ENCODE data around the gene AMIGO2. TPM values are rescaled to one million over a fixed set of nuclear protein-coding genes. Genes with fewer than 3 reads are reported as not detected.
A peak's percentile ranks its signal among the peaks of the same experiment; 100 is the strongest.

Gene AMIGO2
- total and polyA plus RNA-seq, 2 donors = 2.0 to 19.7 TPM

DNA sequence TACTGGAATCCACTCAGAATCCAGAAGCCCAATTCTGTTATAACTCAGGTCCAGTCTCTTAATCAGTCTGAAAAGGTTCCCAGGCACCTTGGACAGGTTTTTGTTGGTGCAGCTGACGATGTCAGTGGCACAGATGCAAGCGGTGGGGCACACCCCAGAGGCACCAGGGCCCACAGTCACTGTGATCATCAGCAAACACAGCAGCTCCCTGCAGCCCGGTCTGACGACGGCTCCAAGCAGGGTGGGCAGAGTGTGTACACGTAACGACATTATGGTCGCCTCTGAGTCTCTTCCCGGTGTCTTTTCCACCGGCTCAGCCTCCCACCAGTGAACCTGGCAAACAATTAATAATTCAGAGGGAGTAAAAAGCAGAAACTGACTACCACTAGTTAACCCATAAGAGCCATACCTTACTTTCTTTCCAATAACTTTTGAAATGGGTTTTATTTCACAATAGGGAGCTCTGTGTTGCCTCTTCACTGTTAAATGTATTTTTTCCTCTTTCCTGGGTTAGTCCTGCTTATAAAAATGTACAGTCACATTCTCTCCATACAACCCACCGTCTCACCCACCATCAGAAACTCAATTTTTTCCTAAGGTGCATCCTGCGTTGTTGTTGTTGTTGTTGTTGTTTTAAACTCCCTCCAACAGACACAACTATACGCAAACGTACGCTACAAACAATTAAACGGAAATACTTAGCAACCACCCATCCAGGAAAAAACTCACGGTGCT, 859 bp downstream of the AMIGO2 start:
- peak overlapping the region in 1 of 2 donors; percentile 66 for H3K27ac ChIP-seq (ENCODE audit: low read depth in 1 of 2, low read length in 1 of 2)
- H3K4me3 ChIP-seq (ENCODE audit: low read length in 2 of 2) = peak overlapping the region; percentile 45 to 60
- peaks cover 4 to 34% of the 10 kb centered on the region in 2 donors for H3K27me3 ChIP-seq (ENCODE audit: control insufficient read depth in 2 of 2, insufficient read depth in 1 of 2, low read length in 1 of 2)
- H3K4me1 ChIP-seq (ENCODE audit: control insufficient read depth in 2 of 2, insufficient read depth in 2 of 2, low read length in 2 of 2) = peaks cover 2 to 17% of the 10 kb centered on the region in 2 donors
- peak in 2 of 9 donors; percentile 9 to 25 for DNase-seq (ENCODE audit: low read depth in 6 of 9, low spot score in 9 of 9)
- no peaks in the 10 kb centered on the region for H3K36me3 ChIP-seq (ENCODE audit: control insufficient read depth in 2 of 2, insufficient read depth in 2 of 2, low read length in 1 of 2)
- H3K9me3 ChIP-seq (ENCODE audit: control insufficient read depth in 2 of 2, insufficient read depth in 1 of 2, low read length in 1 of 2) = no peaks in the 10 kb centered on the region
- 6% methylated on average over 17 of the region's 17 CpGs for WGBS

DNA sequence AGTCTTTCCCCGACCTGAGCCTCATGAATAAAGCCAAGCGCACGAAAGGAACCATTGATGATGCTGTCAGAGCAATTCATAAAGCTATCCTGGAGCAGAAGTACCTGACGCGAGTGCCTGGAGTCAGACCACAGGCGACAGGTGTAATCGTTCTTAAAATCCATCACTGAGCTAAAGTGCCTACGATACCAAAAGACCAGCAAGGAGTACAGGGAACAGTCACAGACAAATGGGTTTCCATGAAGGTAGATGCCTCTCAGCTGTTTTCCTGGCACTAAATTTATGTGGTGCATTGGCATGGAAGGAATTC, 1.7 kb downstream of the AMIGO2 start:
- H3K27me3 ChIP-seq (ENCODE audit: control insufficient read depth in 2 of 2, insufficient read depth in 1 of 2, low read length in 1 of 2) = peaks cover 4 to 34% of the 10 kb centered on the region in 2 donors
- no peak overlapping the region for H3K4me3 ChIP-seq (ENCODE audit: low read length in 2 of 2)
- H3K9me3 ChIP-seq (ENCODE audit: control insufficient read depth in 2 of 2, insufficient read depth in 1 of 2, low read length in 1 of 2) = no peaks in the 10 kb centered on the region
- H3K27ac ChIP-seq (ENCODE audit: low read depth in 1 of 2, low read length in 1 of 2) = no peak overlapping the region
- H3K4me1 ChIP-seq (ENCODE audit: control insufficient read depth in 2 of 2, insufficient read depth in 2 of 2, low read length in 2 of 2) = peaks cover 2 to 17% of the 10 kb centered on the region in 2 donors
- DNase-seq (ENCODE audit: low read depth in 6 of 9, low spot score in 9 of 9) = no peak
- no peaks in the 10 kb centered on the region for H3K36me3 ChIP-seq (ENCODE audit: control insufficient read depth in 2 of 2, insufficient read depth in 2 of 2, low read length in 1 of 2)
- 97% methylated on average over 8 of the region's 8 CpGs for WGBS

DNA sequence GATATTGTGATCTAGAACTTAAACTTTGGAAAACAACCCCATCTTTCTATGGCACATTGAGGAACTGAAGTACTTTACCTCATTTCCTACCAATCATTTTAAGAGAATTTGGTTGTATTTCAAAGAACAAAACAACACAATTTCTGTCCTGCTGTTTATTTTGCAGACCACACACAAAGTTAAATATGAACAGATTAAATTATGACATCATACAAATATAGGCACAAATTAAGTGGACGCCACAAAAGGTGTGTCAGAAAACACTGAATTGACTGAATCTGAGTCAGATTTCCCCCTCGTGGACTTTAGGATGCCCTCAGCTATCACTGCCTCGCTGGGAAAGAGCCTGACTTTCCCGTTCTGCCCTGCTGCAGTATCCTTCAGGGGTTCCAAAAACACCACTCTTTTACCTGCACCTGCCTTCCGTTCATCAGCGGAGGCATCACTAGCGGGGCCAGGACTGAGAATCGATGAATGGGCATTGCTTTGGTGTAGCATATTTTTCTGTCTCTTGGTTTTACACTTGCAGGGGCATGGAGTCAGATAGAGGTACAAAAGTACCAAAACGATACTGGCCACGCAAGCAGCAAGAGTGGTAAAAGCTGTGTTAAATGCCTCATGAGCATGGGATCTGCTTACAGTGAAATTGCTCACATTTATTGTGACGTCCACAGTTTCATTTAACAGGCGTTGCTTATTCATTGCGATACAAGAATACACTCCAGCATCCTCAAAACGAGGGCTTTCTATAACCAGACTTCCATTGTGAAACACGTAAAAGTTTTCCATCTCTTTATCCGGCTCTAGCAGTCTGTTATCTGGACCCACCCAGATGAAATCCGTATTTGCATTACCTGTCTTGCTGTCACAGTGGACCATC, 2.3 kb downstream of the AMIGO2 start:
- Histone ChIP-seq H3K9me3 (ENCODE audit: control insufficient read depth in 2 of 2, insufficient read depth in 1 of 2, low read length in 1 of 2) (no peaks in the 10 kb centered on the region), H3K4me1 (ENCODE audit: control insufficient read depth in 2 of 2, insufficient read depth in 2 of 2, low read length in 2 of 2) (peaks cover 2 to 17% of the 10 kb centered on the region in 2 donors), H3K27ac (ENCODE audit: low read depth in 1 of 2, low read length in 1 of 2) (no peak overlapping the region), H3K4me3 (ENCODE audit: low read length in 2 of 2) (no peak overlapping the region), H3K36me3 (ENCODE audit: control insufficient read depth in 2 of 2, insufficient read depth in 2 of 2, low read length in 1 of 2) (no peaks in the 10 kb centered on the region), H3K27me3 (ENCODE audit: control insufficient read depth in 2 of 2, insufficient read depth in 1 of 2, low read length in 1 of 2) (peaks cover 4 to 34% of the 10 kb centered on the region in 2 donors)
- WGBS = 95% methylated on average over 17 of the region's 17 CpGs
- no peak for DNase-seq (ENCODE audit: low read depth in 6 of 9, low spot score in 9 of 9)

DNA sequence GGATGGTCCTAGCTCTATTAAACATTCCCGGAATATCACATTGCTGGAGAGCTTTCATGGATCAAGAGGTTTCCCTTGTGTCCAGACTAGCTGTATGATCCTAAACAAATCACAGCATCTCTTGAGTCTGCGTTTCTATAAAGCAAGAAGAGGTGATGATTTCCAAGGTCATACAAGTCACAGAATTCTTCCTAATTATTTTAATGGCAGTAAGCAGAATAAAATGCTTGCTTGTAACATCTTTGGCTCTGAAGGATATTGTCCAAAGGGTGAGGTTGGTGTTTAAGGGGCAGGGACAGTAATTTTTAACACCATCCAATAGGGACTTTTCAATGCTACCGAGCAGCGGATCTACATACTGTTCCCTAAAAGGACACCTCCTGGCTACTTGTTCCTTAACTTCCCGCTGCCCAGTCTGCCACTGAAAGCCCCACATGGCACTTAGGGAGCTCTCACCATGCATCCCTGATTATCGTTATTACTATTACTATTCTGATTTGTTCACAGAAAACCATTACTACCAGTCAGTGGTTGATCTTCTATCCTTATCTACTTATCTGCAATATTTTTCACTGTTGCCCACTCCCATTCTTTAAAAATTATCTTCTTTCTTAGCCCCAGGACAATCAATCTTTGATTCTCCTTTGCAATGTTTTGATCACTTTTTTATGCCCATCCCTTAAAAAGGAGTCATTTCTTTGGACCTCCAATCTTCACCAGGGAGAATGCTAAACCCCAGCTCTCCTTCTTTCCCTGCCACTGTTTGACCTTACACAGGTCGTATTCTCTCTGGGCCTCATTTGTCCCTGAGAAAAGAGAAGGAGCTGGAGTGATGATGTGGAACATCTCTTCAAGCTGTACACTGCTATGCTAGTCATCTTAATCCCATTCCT, 4.3 kb downstream of the AMIGO2 start:
- H3K27ac ChIP-seq (ENCODE audit: low read depth in 1 of 2, low read length in 1 of 2) = no peak overlapping the region
- H3K9me3 ChIP-seq (ENCODE audit: control insufficient read depth in 2 of 2, insufficient read depth in 1 of 2, low read length in 1 of 2) = no peaks in the 10 kb centered on the region
- no peaks in the 10 kb centered on the region for H3K36me3 ChIP-seq (ENCODE audit: control insufficient read depth in 2 of 2, insufficient read depth in 2 of 2, low read length in 1 of 2)
- 98% methylated on average over 7 of the region's 7 CpGs for WGBS
- peaks cover 0 to 27% of the 10 kb centered on the region in 2 donors for H3K27me3 ChIP-seq (ENCODE audit: control insufficient read depth in 2 of 2, insufficient read depth in 1 of 2, low read length in 1 of 2)
- no peak overlapping the region for H3K4me3 ChIP-seq (ENCODE audit: low read length in 2 of 2)
- peaks cover 2 to 12% of the 10 kb centered on the region in 2 donors for H3K4me1 ChIP-seq (ENCODE audit: control insufficient read depth in 2 of 2, insufficient read depth in 2 of 2, low read length in 2 of 2)
- no peak for DNase-seq (ENCODE audit: low read depth in 6 of 9, low spot score in 9 of 9)

DNA sequence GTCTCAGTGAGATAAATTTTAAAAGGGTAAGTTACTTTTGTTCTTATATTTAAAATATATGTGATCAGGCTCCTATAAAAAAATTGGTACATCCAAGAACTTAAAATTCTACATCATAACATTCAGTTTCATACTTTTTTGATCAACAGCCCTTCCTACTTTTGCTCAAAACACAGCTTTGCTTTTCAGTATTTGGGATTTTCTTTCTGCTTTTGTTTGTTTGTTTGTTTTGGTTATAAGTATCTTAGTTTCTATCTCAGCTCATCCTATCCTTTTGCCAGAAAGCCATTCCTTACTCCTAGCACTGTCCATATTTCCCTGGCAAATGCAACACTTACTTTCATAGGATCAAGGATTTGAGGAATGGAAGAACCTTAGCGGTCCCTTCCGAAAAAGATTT, 5.0 kb downstream of the AMIGO2 start:
- Histone ChIP-seq H3K27me3 (ENCODE audit: control insufficient read depth in 2 of 2, insufficient read depth in 1 of 2, low read length in 1 of 2) (peaks cover 0 to 20% of the 10 kb centered on the region in 2 donors), H3K4me3 (ENCODE audit: low read length in 2 of 2) (no peak overlapping the region), H3K4me1 (ENCODE audit: control insufficient read depth in 2 of 2, insufficient read depth in 2 of 2, low read length in 2 of 2) (peaks cover 2 to 7% of the 10 kb centered on the region in 2 donors), H3K9me3 (ENCODE audit: control insufficient read depth in 2 of 2, insufficient read depth in 1 of 2, low read length in 1 of 2) (no peaks in the 10 kb centered on the region), H3K36me3 (ENCODE audit: control insufficient read depth in 2 of 2, insufficient read depth in 2 of 2, low read length in 1 of 2) (no peaks in the 10 kb centered on the region), H3K27ac (ENCODE audit: low read depth in 1 of 2, low read length in 1 of 2) (no peak overlapping the region)
- no peak for DNase-seq (ENCODE audit: low read depth in 6 of 9, low spot score in 9 of 9)
- 97% methylated on average over 2 of the region's 2 CpGs for WGBS

DNA sequence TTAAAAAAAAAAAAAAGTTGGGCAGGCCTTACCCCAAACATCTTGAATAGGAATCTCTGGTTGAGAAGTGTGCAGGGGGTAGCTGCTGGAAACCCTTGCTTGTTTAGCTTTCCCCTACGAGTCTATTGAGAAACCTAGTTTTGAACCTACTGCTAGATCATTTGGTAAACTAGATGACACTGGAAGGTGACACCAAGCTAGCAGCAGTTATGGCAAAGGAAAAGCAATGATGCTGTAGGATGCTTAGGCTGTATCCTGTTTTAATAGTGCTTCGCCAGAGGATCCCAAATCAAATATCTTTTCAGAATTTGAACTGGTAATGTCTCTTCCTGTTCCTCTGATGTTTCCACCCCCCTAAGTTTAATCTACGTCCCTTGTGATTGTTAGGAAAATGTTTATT, 5.8 kb downstream of the AMIGO2 start:
- Histone ChIP-seq H3K36me3 (ENCODE audit: control insufficient read depth in 2 of 2, insufficient read depth in 2 of 2, low read length in 1 of 2) (no peaks in the 10 kb centered on the region), H3K27ac (ENCODE audit: low read depth in 1 of 2, low read length in 1 of 2) (no peak overlapping the region), H3K4me3 (ENCODE audit: low read length in 2 of 2) (no peak overlapping the region), H3K9me3 (ENCODE audit: control insufficient read depth in 2 of 2, insufficient read depth in 1 of 2, low read length in 1 of 2) (no peaks in the 10 kb centered on the region), H3K4me1 (ENCODE audit: control insufficient read depth in 2 of 2, insufficient read depth in 2 of 2, low read length in 2 of 2) (peaks cover 0 to 4% of the 10 kb centered on the region in 2 donors), H3K27me3 (ENCODE audit: control insufficient read depth in 2 of 2, insufficient read depth in 1 of 2, low read length in 1 of 2) (peaks cover 0 to 14% of the 10 kb centered on the region in 2 donors)
- 95% methylated on average over 3 of the region's 3 CpGs for WGBS
- no peak for DNase-seq (ENCODE audit: low read depth in 6 of 9, low spot score in 9 of 9)

DNA sequence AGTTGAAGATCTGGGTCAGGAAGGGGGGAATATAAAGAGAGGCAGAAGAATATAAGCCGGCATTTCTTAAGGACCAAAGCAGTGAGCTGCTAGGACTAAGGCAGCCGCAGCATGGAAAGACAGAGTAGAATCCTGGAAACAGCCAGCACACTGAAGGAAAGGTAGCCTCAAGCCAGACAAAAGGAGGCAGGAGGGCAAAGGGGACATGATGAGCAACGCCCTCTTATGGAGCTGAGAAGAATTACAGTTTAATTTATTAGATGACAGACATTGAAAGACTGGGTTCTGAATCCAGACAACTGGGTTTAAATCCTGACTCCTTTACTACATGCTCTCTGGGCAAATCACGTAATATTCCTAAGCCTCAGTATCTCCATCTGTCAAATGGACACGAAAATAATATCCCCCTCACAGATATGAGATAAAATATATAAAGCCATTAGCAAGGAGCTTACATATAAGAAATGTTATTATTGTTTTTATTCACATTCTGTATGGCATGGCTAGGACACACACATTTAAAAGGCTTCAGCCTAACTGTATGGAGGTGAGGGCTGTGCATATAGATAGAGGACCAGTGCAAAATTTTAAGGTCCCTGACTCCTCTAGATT, 8.4 kb downstream of the AMIGO2 start:
- no peak overlapping the region for H3K4me3 ChIP-seq (ENCODE audit: low read length in 2 of 2)
- WGBS = 65% methylated on average over 5 of the region's 5 CpGs
- no peaks in the 10 kb centered on the region for H3K36me3 ChIP-seq (ENCODE audit: control insufficient read depth in 2 of 2, insufficient read depth in 2 of 2, low read length in 1 of 2)
- H3K4me1 ChIP-seq (ENCODE audit: control insufficient read depth in 2 of 2, insufficient read depth in 2 of 2, low read length in 2 of 2) = peaks cover 0 to 3% of the 10 kb centered on the region in 2 donors
- H3K27me3 ChIP-seq (ENCODE audit: control insufficient read depth in 2 of 2, insufficient read depth in 1 of 2, low read length in 1 of 2) = no peaks in the 10 kb centered on the region
- no peak for DNase-seq (ENCODE audit: low read depth in 6 of 9, low spot score in 9 of 9)
- H3K27ac ChIP-seq (ENCODE audit: low read depth in 1 of 2, low read length in 1 of 2) = no peak overlapping the region
- H3K9me3 ChIP-seq (ENCODE audit: control insufficient read depth in 2 of 2, insufficient read depth in 1 of 2, low read length in 1 of 2) = no peaks in the 10 kb centered on the region

DNA sequence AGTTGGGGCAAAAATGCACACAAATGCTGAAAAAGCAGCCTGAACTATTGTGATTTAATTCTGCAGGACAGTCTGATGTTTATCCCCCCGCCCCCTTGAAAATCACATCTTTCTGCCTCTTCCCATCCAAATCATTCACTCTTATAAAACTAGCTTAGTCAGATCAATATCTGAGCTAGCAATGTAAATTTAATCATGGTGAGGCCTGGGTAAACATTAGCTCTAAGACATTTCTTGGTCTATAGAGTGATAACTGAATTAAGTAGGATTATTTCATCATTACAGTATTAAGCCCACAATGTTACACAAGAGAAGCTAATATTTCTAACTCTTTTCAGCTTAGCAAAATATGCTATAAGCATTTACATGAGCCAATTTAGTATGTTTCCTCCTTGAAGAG, 9.4 kb downstream of the AMIGO2 start:
- DNase-seq (ENCODE audit: low read depth in 6 of 9, low spot score in 9 of 9) = no peak
- no peaks in the 10 kb centered on the region for H3K27me3 ChIP-seq (ENCODE audit: control insufficient read depth in 2 of 2, insufficient read depth in 1 of 2, low read length in 1 of 2)
- peaks cover 0 to 3% of the 10 kb centered on the region in 2 donors for H3K4me1 ChIP-seq (ENCODE audit: control insufficient read depth in 2 of 2, insufficient read depth in 2 of 2, low read length in 2 of 2)
- 100% methylated on average over 1 of the region's 1 CpG for WGBS
- H3K27ac ChIP-seq (ENCODE audit: low read depth in 1 of 2, low read length in 1 of 2) = no peak overlapping the region
- no peak overlapping the region for H3K4me3 ChIP-seq (ENCODE audit: low read length in 2 of 2)
- H3K9me3 ChIP-seq (ENCODE audit: control insufficient read depth in 2 of 2, insufficient read depth in 1 of 2, low read length in 1 of 2) = no peaks in the 10 kb centered on the region
- H3K36me3 ChIP-seq (ENCODE audit: control insufficient read depth in 2 of 2, insufficient read depth in 2 of 2, low read length in 1 of 2) = no peaks in the 10 kb centered on the region
